ENCODE data around the gene FOXD3.

FOXD3 gene

GRCh38 chr1:63362578-63362977, 40.2 kb downstream of the FOXD3 start:
- DNase-seq: no peak

GRCh38 chr1:63363014-63363413, 40.6 kb downstream of the FOXD3 start:
- no peak for DNase-seq

GRCh38 chr1:63366908-63367214, 44.5 kb downstream of the FOXD3 start:
- DNase-seq: peak; percentile 48

- peak; percentile 96 for DNase-seq
Measured at GRCh38 chr1:63367215-63368103, 45.1 kb downstream of the FOXD3 start, which contains the start of gene ALG6. TSS of gene ALG6 (plus strand) at chr1:63367627. CDS start at chr1:63370978, 3,351 bp downstream.

GRCh38 chr1:63368131-63368530, 45.8 kb downstream of the FOXD3 start:
- DNase-seq: no peak
